ENCODE measurements around the gene TMEM220.

GRCh38 chr17:10743316-10744009 lies 13.6 kb upstream of the TMEM220 start:
- TF ChIP-seq CTCF (IDR thresholded peaks at IDR 0.05) (no peak), ZFX (IDR thresholded peaks at IDR 0.05; ENCODE audit: borderline replicate concordance) (no peak)
